Neural progenitor cell (in vitro differentiated cells): ENCODE results near the gene ERCC6. TPM values are rescaled to one million over a fixed set of nuclear protein-coding genes. Genes with fewer than 3 reads are reported as not detected.

Source experiments
- DNase-seq: peaks from one replicate; pipeline ENCODE4 v3.0.0-alpha.2; 2016; ENCODE audit warnings: low spot score
- H2AFZ ChIP-seq: fragments of 200-600 bp; sonication (generic); replicated peaks from 2 replicates; pipeline ENCODE4 v1.6.1; 2016; ENCODE audit warnings: antibody characterized with exemption
- H3F3A ChIP-seq: fragments of 200-600 bp; sonication (generic); 2 replicates; pipeline ENCODE4 v1.6.1; 2016; ENCODE audit warnings: antibody characterized with exemption, low read depth
- H3K27ac ChIP-seq: fragments of 200-600 bp; sonication (generic); 2 replicates; pipeline ENCODE4 v1.5.1; 2016; ENCODE audit warnings: mild to moderate bottlenecking
- H3K27me3 ChIP-seq: fragments of 200-600 bp; sonication (generic); 2 replicates; pipeline ENCODE4 v1.6.1; 2016; ENCODE audit warnings: mild to moderate bottlenecking, moderate library complexity
- H3K36me3 ChIP-seq: fragments of 200-600 bp; sonication (generic); 2 replicates; pipeline ENCODE4 v1.5.1; 2016
- H3K4me1 ChIP-seq: fragments of 200-600 bp; sonication (generic); 2 replicates; pipeline ENCODE4 v1.6.1; 2016; ENCODE audit warnings: mixed run types
- H3K4me2 ChIP-seq: fragments of 200-600 bp; sonication (generic); 2 replicates; pipeline ENCODE4 v1.6.1; 2016
- H3K4me3 ChIP-seq: fragments of 200-600 bp; sonication (generic); 2 replicates; pipeline ENCODE4 v1.5.1; 2016
- H3K79me2 ChIP-seq: fragments of 200-600 bp; sonication (generic); 2 replicates; pipeline ENCODE4 v1.6.1; 2016; ENCODE audit warnings: low read depth
- H3K9ac ChIP-seq: fragments of 200-600 bp; sonication (generic); 2 replicates; pipeline ENCODE4 v1.6.1; 2016
- H3K9me3 ChIP-seq: fragments of 200-600 bp; sonication (generic); 2 replicates; pipeline ENCODE4 v1.5.1; 2016; ENCODE audit warnings: low read depth
- H4K20me1 ChIP-seq: fragments of 200-600 bp; sonication (generic); 2 replicates; pipeline ENCODE4 v1.6.1; 2016; ENCODE audit warnings: low read depth
- H3K27ac Mint-ChIP-seq: 3 replicates; pipeline ENCODE4 v1.8.0; 2021; ENCODE audit warnings: mixed read lengths
- H3K27me3 Mint-ChIP-seq: 2 replicates; pipeline ENCODE4 v1.8.0; 2022; ENCODE audit warnings: low read depth, mild to moderate bottlenecking, inconsistent platforms, moderate library complexity, mixed read lengths; ENCODE audit not compliant: insufficient read depth
- H3K36me3 Mint-ChIP-seq: 3 replicates; pipeline ENCODE4 v1.8.0; 2021; ENCODE audit warnings: mixed read lengths
- H3K4me1 Mint-ChIP-seq: 3 replicates; pipeline ENCODE4 v1.8.0; 2021; ENCODE audit warnings: mixed read lengths
- H3K4me3 Mint-ChIP-seq: 3 replicates; pipeline ENCODE4 v1.8.0; 2021; ENCODE audit warnings: mild to moderate bottlenecking, moderate library complexity, mixed read lengths
- H3K9me3 Mint-ChIP-seq: 3 replicates; pipeline ENCODE4 v1.8.0; 2020; ENCODE audit warnings: mixed read lengths
- EZH2 ChIP-seq: fragments of 200-600 bp; sonication (generic); IDR thresholded peaks from 2 replicates; pipeline ENCODE4 v1.6.1; 2017; ENCODE audit warnings: antibody characterized with exemption, mild to moderate bottlenecking, moderate library complexity
- EZH2phosphoT487 ChIP-seq: fragments of 200-600 bp; sonication (generic); IDR thresholded peaks from 2 replicates; pipeline ENCODE4 v1.6.1; 2017; ENCODE audit warnings: antibody characterized with exemption
- total RNA-seq: library from RNA; depleted of rRNA; stranded (reverse); fragments of >200 nt; gene quantifications from 2 replicates; pipeline ENCODE4 v1.2.3, GENCODE V29; 2015; ENCODE audit warnings: low replicate concordance
- TF ChIP-seq, protein P1 (sequence below): fragments of 200-600 bp; sonication (generic); IDR thresholded peaks from 2 replicates; pipeline ENCODE4 v1.5.1; 2017; ENCODE audit warnings: antibody characterized with exemption, mild to moderate bottlenecking

Gene ERCC6
- total RNA-seq, 1 donor from 2014 or later, result 10.5 TPM

DNA sequence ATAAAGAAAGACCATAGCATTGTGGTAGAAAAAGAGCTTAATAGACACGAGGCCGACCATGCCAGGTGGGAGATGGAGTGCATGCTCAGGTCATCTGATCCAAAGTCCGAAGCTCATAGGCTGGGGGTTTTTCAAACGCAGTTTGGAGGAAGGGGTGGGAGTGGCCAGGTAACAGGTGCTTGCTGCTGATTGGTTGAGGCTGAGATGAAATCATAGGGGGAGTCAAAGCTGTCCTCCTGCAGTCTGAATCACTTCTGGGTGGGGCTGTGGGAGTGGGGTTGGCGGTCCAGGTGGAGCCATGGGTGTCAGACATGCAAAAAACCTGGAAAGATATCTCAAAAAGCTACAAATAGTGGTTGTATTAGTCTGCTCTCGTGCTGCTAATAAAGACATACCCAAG is 2.8 kb upstream of the ERCC6 start:
- Mint-ChIP-seq H3K27me3 (peaks cover 13% of the 10 kb centered on the region), H3K36me3 (no peaks in the 10 kb centered on the region), H3K4me3 (no peak overlapping the region), H3K27ac (no peak overlapping the region), H3K9me3 (peaks cover 10% of the 10 kb centered on the region), H3K4me1 (peaks cover 18% of the 10 kb centered on the region)
- no peak for DNase-seq
- Histone ChIP-seq H3K4me3 (no peak overlapping the region), H3K36me3 (no peaks in the 10 kb centered on the region), H2AFZ (no peak overlapping the region), H4K20me1 (no peaks in the 10 kb centered on the region), H3K27me3 (peaks cover 21% of the 10 kb centered on the region), H3K9ac (no peak overlapping the region), H3F3A (no peaks in the 10 kb centered on the region), H3K79me2 (peaks cover 7% of the 10 kb centered on the region), H3K27ac (no peak overlapping the region), H3K9me3 (peaks cover 9% of the 10 kb centered on the region), H3K4me1 (peaks cover 8% of the 10 kb centered on the region), H3K4me2 (no peak overlapping the region)
- TF ChIP-seq EZH2, result no peak
- TF ChIP-seq, protein P1, sequence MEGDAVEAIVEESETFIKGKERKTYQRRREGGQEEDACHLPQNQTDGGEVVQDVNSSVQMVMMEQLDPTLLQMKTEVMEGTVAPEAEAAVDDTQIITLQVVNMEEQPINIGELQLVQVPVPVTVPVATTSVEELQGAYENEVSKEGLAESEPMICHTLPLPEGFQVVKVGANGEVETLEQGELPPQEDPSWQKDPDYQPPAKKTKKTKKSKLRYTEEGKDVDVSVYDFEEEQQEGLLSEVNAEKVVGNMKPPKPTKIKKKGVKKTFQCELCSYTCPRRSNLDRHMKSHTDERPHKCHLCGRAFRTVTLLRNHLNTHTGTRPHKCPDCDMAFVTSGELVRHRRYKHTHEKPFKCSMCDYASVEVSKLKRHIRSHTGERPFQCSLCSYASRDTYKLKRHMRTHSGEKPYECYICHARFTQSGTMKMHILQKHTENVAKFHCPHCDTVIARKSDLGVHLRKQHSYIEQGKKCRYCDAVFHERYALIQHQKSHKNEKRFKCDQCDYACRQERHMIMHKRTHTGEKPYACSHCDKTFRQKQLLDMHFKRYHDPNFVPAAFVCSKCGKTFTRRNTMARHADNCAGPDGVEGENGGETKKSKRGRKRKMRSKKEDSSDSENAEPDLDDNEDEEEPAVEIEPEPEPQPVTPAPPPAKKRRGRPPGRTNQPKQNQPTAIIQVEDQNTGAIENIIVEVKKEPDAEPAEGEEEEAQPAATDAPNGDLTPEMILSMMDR, result no peak
- TF ChIP-seq EZH2phosphoT487, result no peak

DNA sequence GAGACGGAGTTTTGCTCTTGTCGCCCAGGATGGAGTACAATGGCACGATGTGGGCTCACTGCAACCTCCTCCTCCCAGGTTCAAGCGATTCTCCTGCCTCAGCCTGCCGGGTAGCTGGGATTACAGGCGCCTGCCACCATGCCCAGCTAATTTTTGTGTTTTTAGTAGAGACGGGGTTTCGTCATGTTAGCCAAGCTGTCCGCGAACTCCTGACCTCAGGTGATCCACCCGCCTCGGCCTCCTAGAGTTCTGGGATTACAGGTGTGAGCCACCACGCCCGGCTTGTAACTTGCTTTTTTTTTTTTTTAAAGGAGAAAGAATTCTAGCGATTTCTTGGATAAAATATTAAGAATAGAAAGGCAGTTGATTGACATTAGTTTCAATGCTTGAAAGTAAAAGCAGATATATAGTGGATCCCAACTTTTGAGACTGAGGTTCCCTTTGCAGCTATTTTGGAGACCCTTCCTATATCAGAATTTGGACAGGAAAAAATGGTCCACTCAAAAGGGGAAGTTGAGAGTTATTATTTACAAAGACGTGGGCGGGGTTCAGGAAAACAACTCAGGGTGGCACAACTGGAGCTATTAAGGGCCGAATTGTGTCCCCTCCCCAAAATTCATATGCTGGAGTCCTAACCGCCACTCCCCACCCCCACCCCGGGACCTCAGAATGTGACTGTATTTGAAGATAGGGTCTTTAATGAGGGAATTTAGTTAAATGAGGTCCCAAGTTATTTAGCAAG is 1.3 kb upstream of the ERCC6 start:
- no peaks in the 10 kb centered on the region for H3F3A ChIP-seq
- H3K36me3 Mint-ChIP-seq, result no peaks in the 10 kb centered on the region
- peak overlapping the region; percentile 55 for H3K4me3 ChIP-seq
- no peak overlapping the region for H3K9ac ChIP-seq
- no peak overlapping the region for H3K27ac Mint-ChIP-seq
- H3K4me1 Mint-ChIP-seq, result peaks cover 18% of the 10 kb centered on the region
- peak overlapping the region; percentile 84 for H3K4me2 ChIP-seq
- TF ChIP-seq EZH2 (no peak), EZH2phosphoT487 (no peak)
- TF ChIP-seq, protein P1, result no peak
- H3K9me3 ChIP-seq, result peaks cover 7% of the 10 kb centered on the region
- H3K27me3 Mint-ChIP-seq, result peaks cover 13% of the 10 kb centered on the region
- peaks cover 8% of the 10 kb centered on the region for H3K4me1 ChIP-seq
- H4K20me1 ChIP-seq, result no peaks in the 10 kb centered on the region
- H3K27ac ChIP-seq, result no peak overlapping the region
- peaks cover 5% of the 10 kb centered on the region for H3K9me3 Mint-ChIP-seq
- H3K36me3 ChIP-seq, result no peaks in the 10 kb centered on the region
- peak overlapping the region; percentile 87 for H3K4me3 Mint-ChIP-seq
- DNase-seq, result no peak
- H3K27me3 ChIP-seq, result peaks cover 21% of the 10 kb centered on the region
- H3K79me2 ChIP-seq, result peaks cover 7% of the 10 kb centered on the region
- peak overlapping the region; percentile 94 for H2AFZ ChIP-seq

DNA sequence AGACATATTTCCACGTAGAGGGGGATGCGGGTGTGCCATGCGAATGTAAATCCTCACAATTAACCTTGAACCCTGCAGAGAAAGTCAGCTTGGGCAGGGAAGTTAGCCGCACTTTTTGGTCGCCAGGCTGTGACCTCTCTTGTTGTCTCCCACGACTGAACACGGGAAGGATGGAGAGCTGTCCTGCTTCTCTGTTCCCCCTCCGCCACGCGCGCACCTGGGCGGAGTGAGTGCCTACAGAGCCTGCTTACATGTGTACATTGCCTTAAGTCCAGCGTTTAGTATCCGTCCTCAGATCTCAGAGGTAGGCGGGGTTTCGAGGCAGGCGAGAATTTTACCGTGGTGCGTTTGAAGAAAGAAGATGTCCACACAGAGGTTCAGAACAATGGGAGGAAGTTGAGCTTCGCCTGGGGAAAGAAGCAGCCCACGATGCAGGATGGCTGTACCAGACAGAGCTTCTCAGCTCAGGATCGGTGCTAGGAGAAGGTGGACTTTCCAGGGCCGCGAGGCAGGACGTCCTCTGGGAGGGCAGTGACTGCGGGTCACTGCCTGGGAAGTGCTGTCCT is 482 bp upstream of the ERCC6 start:
- Mint-ChIP-seq H3K4me3 (peak overlapping the region; percentile 87), H3K36me3 (no peaks in the 10 kb centered on the region), H3K27me3 (peaks cover 12% of the 10 kb centered on the region), H3K27ac (peak overlapping the region; percentile 44), H3K4me1 (peaks cover 18% of the 10 kb centered on the region), H3K9me3 (no peaks in the 10 kb centered on the region)
- DNase-seq, result peak; percentile 34
- H3K9me3 ChIP-seq, result no peaks in the 10 kb centered on the region
- H4K20me1 ChIP-seq, result no peaks in the 10 kb centered on the region
- no peaks in the 10 kb centered on the region for H3K36me3 ChIP-seq
- peak overlapping the region; percentile 94 for H2AFZ ChIP-seq
- peak overlapping the region; percentile 55 for H3K4me3 ChIP-seq
- peak overlapping the region; percentile 84 for H3K4me2 ChIP-seq
- H3F3A ChIP-seq, result no peaks in the 10 kb centered on the region
- peaks cover 8% of the 10 kb centered on the region for H3K4me1 ChIP-seq
- TF ChIP-seq EZH2phosphoT487 (no peak), EZH2 (peak; percentile 54)
- H3K79me2 ChIP-seq, result peaks cover 7% of the 10 kb centered on the region
- no peak overlapping the region for H3K27ac ChIP-seq
- H3K9ac ChIP-seq, result no peak overlapping the region
- peaks cover 21% of the 10 kb centered on the region for H3K27me3 ChIP-seq
